ENCODE results near the gene GATAD2A. TPM values are rescaled to one million over a fixed set of nuclear protein-coding genes. Genes with fewer than 3 reads are reported as not detected.

Gene GATAD2A
- total RNA-seq, 1 experiment from 2014 or later: 99.6 TPM

DNA sequence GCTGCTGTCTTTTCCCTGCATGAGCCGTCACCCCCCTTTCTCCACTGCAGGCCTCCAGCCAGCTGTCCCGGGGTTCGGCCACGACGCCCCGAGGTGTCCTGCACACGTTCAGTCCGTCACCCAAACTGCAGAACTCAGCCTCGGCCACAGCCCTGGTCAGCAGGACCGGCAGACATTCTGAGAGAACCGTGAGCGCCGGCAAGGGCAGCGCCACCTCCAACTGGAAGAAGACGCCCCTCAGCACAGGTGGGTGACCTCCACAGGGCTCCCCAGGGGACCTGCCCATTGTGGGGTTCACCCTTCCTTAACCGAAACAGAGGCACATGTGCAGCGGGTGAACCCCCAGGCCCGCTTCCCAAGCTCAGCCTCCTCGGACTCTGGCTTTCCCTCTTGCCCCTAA is 96.8 kb downstream of the GATAD2A start:
- H3K27ac ChIP-seq (ENCODE audit: low read length): no peak overlapping the region
- CTCF ChIA-PET: no interaction called here
- in situ Hi-C loops (cut with HindIII; ENCODE audit: low pct_unique_long_range_greater_than_20kb, low sequenced_read_pairs) (no loop called here), intact Hi-C loops (cut with micrococcal nuclease; ENCODE audit: unreplicated experiment) (no loop called here)
- no peak overlapping the region for H3K4me3 ChIP-seq (ENCODE audit: low read depth in 2 of 2, low read length in 2 of 2)
- no peaks in the 10 kb centered on the region for H3K27me3 ChIP-seq (ENCODE audit: control insufficient read depth, insufficient read depth, low read length)
- TF ChIP-seq TCF7L2 (IDR thresholded peaks at IDR 0.05; ENCODE audit: low read depth, low read length): no peak
- TF ChIP-seq POLR2AphosphoS5 (IDR thresholded peaks at IDR 0.05; ENCODE audit: low read depth, low read length): no peak
- TF ChIP-seq, protein P1, sequence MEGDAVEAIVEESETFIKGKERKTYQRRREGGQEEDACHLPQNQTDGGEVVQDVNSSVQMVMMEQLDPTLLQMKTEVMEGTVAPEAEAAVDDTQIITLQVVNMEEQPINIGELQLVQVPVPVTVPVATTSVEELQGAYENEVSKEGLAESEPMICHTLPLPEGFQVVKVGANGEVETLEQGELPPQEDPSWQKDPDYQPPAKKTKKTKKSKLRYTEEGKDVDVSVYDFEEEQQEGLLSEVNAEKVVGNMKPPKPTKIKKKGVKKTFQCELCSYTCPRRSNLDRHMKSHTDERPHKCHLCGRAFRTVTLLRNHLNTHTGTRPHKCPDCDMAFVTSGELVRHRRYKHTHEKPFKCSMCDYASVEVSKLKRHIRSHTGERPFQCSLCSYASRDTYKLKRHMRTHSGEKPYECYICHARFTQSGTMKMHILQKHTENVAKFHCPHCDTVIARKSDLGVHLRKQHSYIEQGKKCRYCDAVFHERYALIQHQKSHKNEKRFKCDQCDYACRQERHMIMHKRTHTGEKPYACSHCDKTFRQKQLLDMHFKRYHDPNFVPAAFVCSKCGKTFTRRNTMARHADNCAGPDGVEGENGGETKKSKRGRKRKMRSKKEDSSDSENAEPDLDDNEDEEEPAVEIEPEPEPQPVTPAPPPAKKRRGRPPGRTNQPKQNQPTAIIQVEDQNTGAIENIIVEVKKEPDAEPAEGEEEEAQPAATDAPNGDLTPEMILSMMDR (IDR thresholded peaks at IDR 0.05): no peak
- no peak for TF ChIP-seq SIN3A (IDR thresholded peaks at IDR 0.05; ENCODE audit: borderline replicate concordance, insufficient read depth, low read depth, low read length)
- TF ChIP-seq, protein P2, sequence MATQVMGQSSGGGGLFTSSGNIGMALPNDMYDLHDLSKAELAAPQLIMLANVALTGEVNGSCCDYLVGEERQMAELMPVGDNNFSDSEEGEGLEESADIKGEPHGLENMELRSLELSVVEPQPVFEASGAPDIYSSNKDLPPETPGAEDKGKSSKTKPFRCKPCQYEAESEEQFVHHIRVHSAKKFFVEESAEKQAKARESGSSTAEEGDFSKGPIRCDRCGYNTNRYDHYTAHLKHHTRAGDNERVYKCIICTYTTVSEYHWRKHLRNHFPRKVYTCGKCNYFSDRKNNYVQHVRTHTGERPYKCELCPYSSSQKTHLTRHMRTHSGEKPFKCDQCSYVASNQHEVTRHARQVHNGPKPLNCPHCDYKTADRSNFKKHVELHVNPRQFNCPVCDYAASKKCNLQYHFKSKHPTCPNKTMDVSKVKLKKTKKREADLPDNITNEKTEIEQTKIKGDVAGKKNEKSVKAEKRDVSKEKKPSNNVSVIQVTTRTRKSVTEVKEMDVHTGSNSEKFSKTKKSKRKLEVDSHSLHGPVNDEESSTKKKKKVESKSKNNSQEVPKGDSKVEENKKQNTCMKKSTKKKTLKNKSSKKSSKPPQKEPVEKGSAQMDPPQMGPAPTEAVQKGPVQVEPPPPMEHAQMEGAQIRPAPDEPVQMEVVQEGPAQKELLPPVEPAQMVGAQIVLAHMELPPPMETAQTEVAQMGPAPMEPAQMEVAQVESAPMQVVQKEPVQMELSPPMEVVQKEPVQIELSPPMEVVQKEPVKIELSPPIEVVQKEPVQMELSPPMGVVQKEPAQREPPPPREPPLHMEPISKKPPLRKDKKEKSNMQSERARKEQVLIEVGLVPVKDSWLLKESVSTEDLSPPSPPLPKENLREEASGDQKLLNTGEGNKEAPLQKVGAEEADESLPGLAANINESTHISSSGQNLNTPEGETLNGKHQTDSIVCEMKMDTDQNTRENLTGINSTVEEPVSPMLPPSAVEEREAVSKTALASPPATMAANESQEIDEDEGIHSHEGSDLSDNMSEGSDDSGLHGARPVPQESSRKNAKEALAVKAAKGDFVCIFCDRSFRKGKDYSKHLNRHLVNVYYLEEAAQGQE (IDR thresholded peaks at IDR 0.05; ENCODE audit: insufficient read depth in 1 of 2, low read depth in 2 of 2, low read length in 1 of 2): no peak
- no peaks in the 10 kb centered on the region for H3K9me3 ChIP-seq (ENCODE audit: control insufficient read depth, insufficient read depth, low read depth, low read length)
- H3K4me1 ChIP-seq (ENCODE audit: control insufficient read depth, insufficient read depth, low read length): no peaks in the 10 kb centered on the region
- no TSS peak for BruUV-seq (replicated peaks)
- ATAC-seq: no peak
- DNase-seq (ENCODE audit: low read depth, low spot score): no peak
- POLR2A ChIA-PET: no interaction called here
- no peaks in the 10 kb centered on the region for H3K36me3 ChIP-seq (ENCODE audit: control insufficient read depth, insufficient read depth, low read length)

DNA sequence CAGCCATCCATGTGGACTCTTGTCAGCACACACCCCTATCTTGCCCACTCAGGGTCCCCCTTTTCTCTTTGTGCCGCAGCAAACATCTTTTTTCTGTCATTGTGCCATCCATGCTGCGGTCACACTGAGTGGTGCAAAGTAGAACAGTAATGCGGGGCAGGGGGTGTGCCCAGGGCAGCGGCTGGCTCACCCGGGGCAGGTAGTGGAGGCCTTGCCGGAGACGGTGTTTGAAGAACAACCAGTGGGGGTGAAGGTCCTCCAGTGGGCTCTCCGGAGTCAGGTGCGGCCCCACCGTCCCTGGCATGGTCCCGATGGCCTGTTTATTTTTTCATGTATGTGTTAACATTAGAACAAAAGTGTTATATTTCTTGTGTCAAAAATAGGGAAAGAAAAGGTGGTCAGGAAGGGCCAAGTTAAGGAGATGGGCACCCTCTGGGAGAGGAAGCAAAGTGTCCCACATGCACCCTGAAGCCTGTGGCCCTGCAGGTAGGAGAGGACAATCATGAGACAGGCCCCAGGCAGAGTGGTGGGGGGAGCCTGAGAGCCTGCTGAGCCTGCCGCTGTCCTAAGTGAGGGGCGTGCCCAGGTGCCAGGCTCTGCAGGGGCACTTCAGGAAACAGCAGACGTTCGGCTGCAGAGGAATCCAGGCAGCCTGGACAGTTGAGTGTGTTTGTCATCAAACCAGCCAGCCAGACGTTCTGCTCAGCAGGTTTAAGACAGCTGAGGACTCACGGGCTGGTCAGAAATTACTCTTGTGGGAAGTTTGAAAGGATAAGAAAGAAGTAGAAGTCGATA is 97.5 kb downstream of the GATAD2A start:
- in situ Hi-C loops (cut with HindIII; ENCODE audit: low pct_unique_long_range_greater_than_20kb, low sequenced_read_pairs) (no loop called here), intact Hi-C loops (cut with micrococcal nuclease; ENCODE audit: unreplicated experiment) (no loop called here)
- TF ChIP-seq TCF7L2 (IDR thresholded peaks at IDR 0.05; ENCODE audit: low read depth, low read length): no peak
- TF ChIP-seq, protein P2 (IDR thresholded peaks at IDR 0.05; ENCODE audit: insufficient read depth in 1 of 2, low read depth in 2 of 2, low read length in 1 of 2): no peak
- TF ChIP-seq, protein P1 (IDR thresholded peaks at IDR 0.05): no peak
- no peak for TF ChIP-seq SIN3A (IDR thresholded peaks at IDR 0.05; ENCODE audit: borderline replicate concordance, insufficient read depth, low read depth, low read length)
- no peak for TF ChIP-seq POLR2AphosphoS5 (IDR thresholded peaks at IDR 0.05; ENCODE audit: low read depth, low read length)
- CTCF ChIA-PET: no interaction called here
- H3K27me3 ChIP-seq (ENCODE audit: control insufficient read depth, insufficient read depth, low read length): no peaks in the 10 kb centered on the region
- no peaks in the 10 kb centered on the region for H3K9me3 ChIP-seq (ENCODE audit: control insufficient read depth, insufficient read depth, low read depth, low read length)
- no peaks in the 10 kb centered on the region for H3K4me1 ChIP-seq (ENCODE audit: control insufficient read depth, insufficient read depth, low read length)
- no peak for ATAC-seq
- POLR2A ChIA-PET: no interaction called here
- no peak for DNase-seq (ENCODE audit: low read depth, low spot score)
- H3K4me3 ChIP-seq (ENCODE audit: low read depth in 2 of 2, low read length in 2 of 2): no peak overlapping the region
- no TSS peak for BruUV-seq (replicated peaks)
- H3K36me3 ChIP-seq (ENCODE audit: control insufficient read depth, insufficient read depth, low read length): no peaks in the 10 kb centered on the region
- no peak overlapping the region for H3K27ac ChIP-seq (ENCODE audit: low read length)

Data from Panc1 (cell line).